HEK293 (cell line): ENCODE results near the gene CCM2L.

Experiments used
- ZNF24 ChIP-seq: fragments of 450-650 bp; formaldehyde crosslinking; IDR thresholded peaks from 2 replicates; pipeline ENCODE4 v1.5.1; 2016; ENCODE audit warnings: missing biosample characterization, missing genetic modification characterization
- TF ChIP-seq, protein P1 (sequence below): fragments of 450-650 bp; formaldehyde crosslinking; IDR thresholded peaks from 2 replicates; pipeline ENCODE4 v1.5.1; 2016; ENCODE audit warnings: missing biosample characterization, missing genetic modification characterization
- TF ChIP-seq, protein P2 (sequence below): sonication (generic); formaldehyde crosslinking; IDR thresholded peaks from 2 replicates; pipeline ENCODE4 v1.8.1; 2022; ENCODE audit warnings: mild to moderate bottlenecking, moderate library complexity, missing genetic modification reagents

DNA sequence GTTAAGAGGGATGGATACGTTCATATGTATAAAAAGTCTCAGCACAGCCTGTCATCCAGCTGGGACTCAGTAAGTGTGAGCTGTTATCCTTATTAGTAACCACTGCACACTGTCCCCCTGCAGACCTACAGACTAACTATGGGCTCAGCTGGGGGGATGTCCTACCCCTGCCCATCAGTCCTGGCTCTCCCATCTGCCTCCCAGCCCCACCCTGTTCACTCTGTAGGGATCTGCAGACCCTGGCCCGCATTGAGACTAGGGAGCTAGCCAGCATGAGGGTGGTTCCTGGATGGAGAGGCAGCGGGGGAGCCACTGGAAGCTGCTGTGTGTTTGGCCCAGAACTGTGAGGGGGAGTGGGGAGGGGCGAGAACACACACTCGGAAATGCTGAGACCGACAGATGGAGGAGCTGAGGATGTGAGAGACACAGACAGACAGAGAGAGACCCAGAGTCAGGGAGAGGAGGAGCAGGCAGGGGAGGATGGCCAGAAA, 25.2 kb upstream of the CCM2L start:
- no peak for TF ChIP-seq ZNF24
- TF ChIP-seq, protein P1, sequence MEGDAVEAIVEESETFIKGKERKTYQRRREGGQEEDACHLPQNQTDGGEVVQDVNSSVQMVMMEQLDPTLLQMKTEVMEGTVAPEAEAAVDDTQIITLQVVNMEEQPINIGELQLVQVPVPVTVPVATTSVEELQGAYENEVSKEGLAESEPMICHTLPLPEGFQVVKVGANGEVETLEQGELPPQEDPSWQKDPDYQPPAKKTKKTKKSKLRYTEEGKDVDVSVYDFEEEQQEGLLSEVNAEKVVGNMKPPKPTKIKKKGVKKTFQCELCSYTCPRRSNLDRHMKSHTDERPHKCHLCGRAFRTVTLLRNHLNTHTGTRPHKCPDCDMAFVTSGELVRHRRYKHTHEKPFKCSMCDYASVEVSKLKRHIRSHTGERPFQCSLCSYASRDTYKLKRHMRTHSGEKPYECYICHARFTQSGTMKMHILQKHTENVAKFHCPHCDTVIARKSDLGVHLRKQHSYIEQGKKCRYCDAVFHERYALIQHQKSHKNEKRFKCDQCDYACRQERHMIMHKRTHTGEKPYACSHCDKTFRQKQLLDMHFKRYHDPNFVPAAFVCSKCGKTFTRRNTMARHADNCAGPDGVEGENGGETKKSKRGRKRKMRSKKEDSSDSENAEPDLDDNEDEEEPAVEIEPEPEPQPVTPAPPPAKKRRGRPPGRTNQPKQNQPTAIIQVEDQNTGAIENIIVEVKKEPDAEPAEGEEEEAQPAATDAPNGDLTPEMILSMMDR: no peak
- TF ChIP-seq, protein P2, sequence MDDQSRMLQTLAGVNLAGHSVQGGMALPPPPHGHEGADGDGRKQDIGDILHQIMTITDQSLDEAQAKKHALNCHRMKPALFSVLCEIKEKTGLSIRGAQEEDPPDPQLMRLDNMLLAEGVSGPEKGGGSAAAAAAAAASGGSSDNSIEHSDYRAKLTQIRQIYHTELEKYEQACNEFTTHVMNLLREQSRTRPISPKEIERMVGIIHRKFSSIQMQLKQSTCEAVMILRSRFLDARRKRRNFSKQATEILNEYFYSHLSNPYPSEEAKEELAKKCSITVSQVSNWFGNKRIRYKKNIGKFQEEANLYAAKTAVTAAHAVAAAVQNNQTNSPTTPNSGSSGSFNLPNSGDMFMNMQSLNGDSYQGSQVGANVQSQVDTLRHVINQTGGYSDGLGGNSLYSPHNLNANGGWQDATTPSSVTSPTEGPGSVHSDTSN: no peak
